ENCODE measurements around the gene MMP20. TPM values are rescaled to one million over a fixed set of nuclear protein-coding genes. Genes with fewer than 3 reads are reported as not detected.

The MMP20 gene
- total RNA-seq, 1 donor from 2014 or later, result not detected

DNA sequence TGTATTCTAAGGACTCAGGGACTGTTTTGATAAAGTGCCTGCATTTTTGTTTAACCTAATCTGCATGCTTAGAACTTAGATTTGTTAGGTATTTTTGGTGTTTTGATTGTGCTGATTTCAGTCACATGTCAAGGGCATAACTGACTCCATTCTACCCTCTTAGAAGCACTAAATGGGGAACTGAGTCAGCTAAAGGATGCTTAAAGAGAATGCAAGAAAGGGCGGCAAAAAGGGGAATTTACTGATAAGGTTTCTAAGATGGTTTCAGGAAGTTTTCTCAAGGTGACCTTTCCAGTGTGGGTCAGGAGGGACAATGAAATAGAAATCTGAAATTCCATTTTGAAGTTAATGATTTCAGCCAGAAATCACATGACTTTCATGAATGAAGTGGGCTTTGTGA, 43.0 kb downstream of the MMP20 start:
- Histone ChIP-seq H3K27me3 (ENCODE audit: insufficient read depth, low read length) (no peaks in the 10 kb centered on the region), H4K20me1 (ENCODE audit: insufficient read depth, low read length) (no peaks in the 10 kb centered on the region), H3K4me3 (ENCODE audit: insufficient read depth, low read depth, low read length) (no peak overlapping the region), H3K27ac (ENCODE audit: low read depth, low read length) (no peak overlapping the region), H3K36me3 (ENCODE audit: insufficient read depth, low read length) (no peaks in the 10 kb centered on the region), H3K9me3 (ENCODE audit: insufficient read depth, low read depth, low read length) (no peaks in the 10 kb centered on the region), H2AFZ (ENCODE audit: low read depth, low read length) (no peak overlapping the region), H3K4me1 (ENCODE audit: insufficient read depth, low read length) (peaks cover 3% of the 10 kb centered on the region), H3K4me2 (ENCODE audit: low read length) (no peak overlapping the region), H3K9ac (ENCODE audit: low read length) (no peak overlapping the region), H3K79me2 (ENCODE audit: insufficient read depth, low read length) (no peaks in the 10 kb centered on the region)
- FAIRE-seq, result no peak
- Mint-ChIP-seq H3K27ac (ENCODE audit: unreplicated experiment) (no peak overlapping the region), H3K36me3 (ENCODE audit: low read depth, unreplicated experiment) (no peaks in the 10 kb centered on the region), H3K27me3 (ENCODE audit: low read depth, unreplicated experiment) (no peaks in the 10 kb centered on the region), H3K4me1 (ENCODE audit: low read depth, unreplicated experiment) (peaks cover 8% of the 10 kb centered on the region), H3K9me3 (ENCODE audit: unreplicated experiment) (peaks cover 5% of the 10 kb centered on the region), H3K4me3 (ENCODE audit: unreplicated experiment) (no peak overlapping the region)
- no peak for TF ChIP-seq EZH2 (IDR thresholded peaks at IDR 0.05; ENCODE audit: insufficient read depth, low read length)
- TF ChIP-seq, protein P1, sequence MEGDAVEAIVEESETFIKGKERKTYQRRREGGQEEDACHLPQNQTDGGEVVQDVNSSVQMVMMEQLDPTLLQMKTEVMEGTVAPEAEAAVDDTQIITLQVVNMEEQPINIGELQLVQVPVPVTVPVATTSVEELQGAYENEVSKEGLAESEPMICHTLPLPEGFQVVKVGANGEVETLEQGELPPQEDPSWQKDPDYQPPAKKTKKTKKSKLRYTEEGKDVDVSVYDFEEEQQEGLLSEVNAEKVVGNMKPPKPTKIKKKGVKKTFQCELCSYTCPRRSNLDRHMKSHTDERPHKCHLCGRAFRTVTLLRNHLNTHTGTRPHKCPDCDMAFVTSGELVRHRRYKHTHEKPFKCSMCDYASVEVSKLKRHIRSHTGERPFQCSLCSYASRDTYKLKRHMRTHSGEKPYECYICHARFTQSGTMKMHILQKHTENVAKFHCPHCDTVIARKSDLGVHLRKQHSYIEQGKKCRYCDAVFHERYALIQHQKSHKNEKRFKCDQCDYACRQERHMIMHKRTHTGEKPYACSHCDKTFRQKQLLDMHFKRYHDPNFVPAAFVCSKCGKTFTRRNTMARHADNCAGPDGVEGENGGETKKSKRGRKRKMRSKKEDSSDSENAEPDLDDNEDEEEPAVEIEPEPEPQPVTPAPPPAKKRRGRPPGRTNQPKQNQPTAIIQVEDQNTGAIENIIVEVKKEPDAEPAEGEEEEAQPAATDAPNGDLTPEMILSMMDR (IDR thresholded peaks at IDR 0.05; ENCODE audit: insufficient read depth, low read depth, low read length), result no peak
- DNase-seq (ENCODE audit: low read depth), result no peak

DNA sequence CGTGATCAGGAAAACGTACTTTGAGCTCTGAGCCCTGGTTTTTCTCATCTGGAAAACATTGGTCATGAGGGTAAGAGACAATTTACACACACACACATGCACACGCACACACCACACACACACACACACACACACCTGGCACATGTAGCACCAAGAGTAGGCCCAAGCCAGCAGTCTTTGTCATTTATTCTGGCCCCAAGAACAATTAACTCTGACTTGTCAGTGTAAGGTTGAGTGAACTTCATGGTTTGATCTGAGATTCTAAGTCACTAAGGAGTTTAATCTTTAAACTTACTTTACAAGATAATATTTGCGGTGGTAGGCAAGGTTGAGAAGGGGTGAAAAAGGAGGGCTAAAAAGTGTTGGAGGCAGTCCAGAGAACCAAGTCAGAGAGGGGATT, 44.1 kb downstream of the MMP20 start:
- no peaks in the 10 kb centered on the region for H3K36me3 Mint-ChIP-seq (ENCODE audit: low read depth, unreplicated experiment)
- no peak overlapping the region for H3K9ac ChIP-seq (ENCODE audit: low read length)

More for the DNA sequence above, 44.1 kb downstream of the MMP20 start:
- Mint-ChIP-seq H3K9me3 (ENCODE audit: unreplicated experiment) (peaks cover 5% of the 10 kb centered on the region), H3K27ac (ENCODE audit: unreplicated experiment) (no peak overlapping the region), H3K4me1 (ENCODE audit: low read depth, unreplicated experiment) (peaks cover 8% of the 10 kb centered on the region), H3K4me3 (ENCODE audit: unreplicated experiment) (no peak overlapping the region), H3K27me3 (ENCODE audit: low read depth, unreplicated experiment) (no peaks in the 10 kb centered on the region)
- TF ChIP-seq EZH2 (IDR thresholded peaks at IDR 0.05; ENCODE audit: insufficient read depth, low read length), result no peak
- TF ChIP-seq, protein P1 (IDR thresholded peaks at IDR 0.05; ENCODE audit: insufficient read depth, low read depth, low read length), result no peak
- no peaks in the 10 kb centered on the region for H3K36me3 ChIP-seq (ENCODE audit: insufficient read depth, low read length)
- H4K20me1 ChIP-seq (ENCODE audit: insufficient read depth, low read length), result no peaks in the 10 kb centered on the region
- DNase-seq (ENCODE audit: low read depth), result no peak
- H3K27ac ChIP-seq (ENCODE audit: low read depth, low read length), result no peak overlapping the region
- H3K4me1 ChIP-seq (ENCODE audit: insufficient read depth, low read length), result peaks cover 3% of the 10 kb centered on the region
- no peak overlapping the region for H2AFZ ChIP-seq (ENCODE audit: low read depth, low read length)
- no peak for FAIRE-seq
- H3K9me3 ChIP-seq (ENCODE audit: insufficient read depth, low read depth, low read length), result no peaks in the 10 kb centered on the region
- no peak overlapping the region for H3K4me2 ChIP-seq (ENCODE audit: low read length)
- H3K4me3 ChIP-seq (ENCODE audit: insufficient read depth, low read depth, low read length), result no peak overlapping the region
- H3K79me2 ChIP-seq (ENCODE audit: insufficient read depth, low read length), result no peaks in the 10 kb centered on the region
- H3K27me3 ChIP-seq (ENCODE audit: insufficient read depth, low read length), result no peaks in the 10 kb centered on the region

Measured in astrocyte (in vitro differentiated cells and primary cell).